Vagina (tissue), 2 donors: ENCODE measurements around the gene TMEM62.

ENCODE experiments used
- POLR2A ChIP-seq, 2 donors: fragments of 450-650 bp; IDR thresholded peaks; one replicate each; pipeline ENCODE4 v1.6.1; 2017; ENCODE audit warnings: antibody characterized with exemption in 2 of 2, mild to moderate bottlenecking in 2 of 2, moderate library complexity in 2 of 2
- POLR2AphosphoS5 ChIP-seq, 2 donors: sonication (generic); formaldehyde crosslinking; IDR thresholded peaks; one replicate each; pipeline ENCODE4 v1.9.0; 2017; ENCODE audit warnings: antibody characterized with exemption in 2 of 2, mild to moderate bottlenecking in 2 of 2, low read depth in 1 of 2; ENCODE audit not compliant: insufficient read depth in 1 of 2
- TF ChIP-seq, protein P1 (sequence below), 3 experiments: fragments of 450-650 bp in 2 of 3; fragments of 200-600 bp in 1 of 3; sonication (generic) in 1 of 3; IDR thresholded peaks; one replicate each; pipeline ENCODE4 v1.5.1; 2017 to 2019; ENCODE audit warnings: antibody characterized with exemption in 3 of 3, mild to moderate bottlenecking in 2 of 3, moderate library complexity in 2 of 3

GRCh38 chr15:43118286-43118685 lies 15.1 kb upstream of the TMEM62 start:
- TF ChIP-seq, protein P1, sequence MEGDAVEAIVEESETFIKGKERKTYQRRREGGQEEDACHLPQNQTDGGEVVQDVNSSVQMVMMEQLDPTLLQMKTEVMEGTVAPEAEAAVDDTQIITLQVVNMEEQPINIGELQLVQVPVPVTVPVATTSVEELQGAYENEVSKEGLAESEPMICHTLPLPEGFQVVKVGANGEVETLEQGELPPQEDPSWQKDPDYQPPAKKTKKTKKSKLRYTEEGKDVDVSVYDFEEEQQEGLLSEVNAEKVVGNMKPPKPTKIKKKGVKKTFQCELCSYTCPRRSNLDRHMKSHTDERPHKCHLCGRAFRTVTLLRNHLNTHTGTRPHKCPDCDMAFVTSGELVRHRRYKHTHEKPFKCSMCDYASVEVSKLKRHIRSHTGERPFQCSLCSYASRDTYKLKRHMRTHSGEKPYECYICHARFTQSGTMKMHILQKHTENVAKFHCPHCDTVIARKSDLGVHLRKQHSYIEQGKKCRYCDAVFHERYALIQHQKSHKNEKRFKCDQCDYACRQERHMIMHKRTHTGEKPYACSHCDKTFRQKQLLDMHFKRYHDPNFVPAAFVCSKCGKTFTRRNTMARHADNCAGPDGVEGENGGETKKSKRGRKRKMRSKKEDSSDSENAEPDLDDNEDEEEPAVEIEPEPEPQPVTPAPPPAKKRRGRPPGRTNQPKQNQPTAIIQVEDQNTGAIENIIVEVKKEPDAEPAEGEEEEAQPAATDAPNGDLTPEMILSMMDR (IDR thresholded peaks at IDR 0.05) = no peak
- no peak for TF ChIP-seq POLR2A (IDR thresholded peaks at IDR 0.05)
- TF ChIP-seq POLR2AphosphoS5 (IDR thresholded peaks at IDR 0.05; ENCODE audit: insufficient read depth in 1 of 2, low read depth in 1 of 2) = no peak
